ENCODE measurements around the gene FBXL4. TPM values are rescaled to one million over a fixed set of nuclear protein-coding genes. Genes with fewer than 3 reads are reported as not detected.

Gene FBXL4
- total RNA-seq, 3 donors from 2014 or later: 13.2 to 23.8 (median 22.5) TPM

DNA sequence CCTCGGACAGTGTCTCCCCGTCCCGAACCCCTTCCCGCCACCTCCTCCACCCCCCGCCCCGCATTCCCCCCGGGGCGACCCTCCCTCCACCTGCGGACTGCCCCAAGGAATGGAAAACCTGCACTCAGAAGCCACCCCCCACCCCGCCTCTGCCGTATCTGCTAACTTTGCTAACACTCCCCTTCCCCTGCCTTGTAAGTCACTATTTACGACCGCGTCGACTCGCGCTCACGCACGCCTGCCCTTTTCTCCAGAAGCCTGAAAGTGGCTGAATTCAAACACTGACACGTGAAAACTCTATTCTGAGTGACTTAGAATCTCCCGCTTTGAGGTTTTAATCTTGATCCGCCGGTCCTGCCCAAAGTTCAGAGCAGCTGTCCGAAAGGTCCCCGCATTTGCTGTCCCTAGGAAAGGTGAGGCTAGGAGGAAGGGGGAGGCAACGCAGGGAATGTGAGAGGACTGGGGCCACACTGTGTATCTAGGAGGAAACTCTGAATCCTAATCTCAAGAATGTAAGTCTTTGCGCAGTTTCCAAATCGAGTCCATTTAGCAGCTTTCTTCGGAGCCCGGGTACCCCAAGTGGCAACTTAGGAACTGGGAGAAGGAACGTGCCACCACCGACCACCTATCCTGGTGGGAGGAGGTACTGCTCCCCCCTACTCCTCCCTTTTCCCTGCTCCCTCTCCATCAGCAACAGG lies 122.7 kb downstream of the FBXL4 start:
- intact Hi-C loops (cut with DNase I, micrococcal nuclease): no loop called here
- H3K36me3 ChIP-seq (ENCODE audit: low read depth): no peaks in the 10 kb centered on the region
- no peaks in the 10 kb centered on the region for H3K9me3 ChIP-seq

DNA sequence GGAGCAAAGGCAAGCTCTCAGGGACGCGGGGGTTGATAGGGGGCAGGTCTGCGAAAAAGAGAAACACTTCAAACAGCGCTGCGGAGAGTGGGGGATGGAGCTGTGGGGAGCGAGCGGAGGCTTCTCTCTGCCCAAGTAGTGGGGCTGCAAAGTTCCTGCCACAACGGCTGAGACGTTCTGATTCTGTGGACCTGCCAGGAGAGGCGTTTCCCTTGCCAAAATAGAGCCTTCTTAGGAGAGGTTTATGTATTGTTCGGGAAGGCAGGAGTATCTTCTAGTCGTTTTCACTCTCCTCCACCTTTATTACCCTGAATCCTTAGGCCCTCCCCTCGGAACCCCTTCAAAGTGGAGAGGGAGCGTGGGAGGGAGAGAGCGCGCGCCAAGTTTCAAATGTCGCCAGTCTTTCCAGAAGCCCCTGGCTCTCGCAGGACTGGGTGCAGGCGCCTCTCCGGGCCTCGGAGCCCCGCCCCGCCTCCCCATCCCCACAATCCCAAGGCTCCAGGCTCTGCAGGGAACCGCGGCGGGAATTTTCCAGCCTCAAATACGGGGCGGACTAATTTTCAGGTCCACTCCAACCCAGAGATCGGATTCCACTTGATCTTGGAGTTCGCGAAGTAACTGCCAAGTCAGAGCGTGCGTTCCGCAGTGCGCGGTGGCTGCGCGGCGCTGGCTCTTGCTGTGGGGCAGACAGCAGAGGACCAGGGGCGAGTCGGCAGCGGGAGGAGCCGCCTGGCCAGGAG lies 123.4 kb downstream of the FBXL4 start:
- DNase-seq (no peak), ATAC-seq (no peak)

More for the DNA sequence above, 122.7 kb downstream of the FBXL4 start:
- TF ChIP-seq, protein P1, sequence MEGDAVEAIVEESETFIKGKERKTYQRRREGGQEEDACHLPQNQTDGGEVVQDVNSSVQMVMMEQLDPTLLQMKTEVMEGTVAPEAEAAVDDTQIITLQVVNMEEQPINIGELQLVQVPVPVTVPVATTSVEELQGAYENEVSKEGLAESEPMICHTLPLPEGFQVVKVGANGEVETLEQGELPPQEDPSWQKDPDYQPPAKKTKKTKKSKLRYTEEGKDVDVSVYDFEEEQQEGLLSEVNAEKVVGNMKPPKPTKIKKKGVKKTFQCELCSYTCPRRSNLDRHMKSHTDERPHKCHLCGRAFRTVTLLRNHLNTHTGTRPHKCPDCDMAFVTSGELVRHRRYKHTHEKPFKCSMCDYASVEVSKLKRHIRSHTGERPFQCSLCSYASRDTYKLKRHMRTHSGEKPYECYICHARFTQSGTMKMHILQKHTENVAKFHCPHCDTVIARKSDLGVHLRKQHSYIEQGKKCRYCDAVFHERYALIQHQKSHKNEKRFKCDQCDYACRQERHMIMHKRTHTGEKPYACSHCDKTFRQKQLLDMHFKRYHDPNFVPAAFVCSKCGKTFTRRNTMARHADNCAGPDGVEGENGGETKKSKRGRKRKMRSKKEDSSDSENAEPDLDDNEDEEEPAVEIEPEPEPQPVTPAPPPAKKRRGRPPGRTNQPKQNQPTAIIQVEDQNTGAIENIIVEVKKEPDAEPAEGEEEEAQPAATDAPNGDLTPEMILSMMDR (IDR thresholded peaks at IDR 0.05): no peak
- H3K4me3 ChIP-seq: no peak overlapping the region
- DNase-seq (no peak), ATAC-seq (no peak)
- H3K4me1 ChIP-seq (ENCODE audit: low read depth): no peaks in the 10 kb centered on the region

GRCh38 chr6:98823428-98824161 lies 124.2 kb downstream of the FBXL4 start:
- no peaks in the 10 kb centered on the region for H3K4me1 ChIP-seq (ENCODE audit: low read depth)
- TF ChIP-seq, protein P1 (IDR thresholded peaks at IDR 0.05): no peak
- H3K9me3 ChIP-seq: no peaks in the 10 kb centered on the region
- H3K36me3 ChIP-seq (ENCODE audit: low read depth): no peaks in the 10 kb centered on the region
- intact Hi-C loops (cut with DNase I, micrococcal nuclease): no loop called here
- ATAC-seq: no peak
- H3K4me3 ChIP-seq: no peak overlapping the region
- no peak for DNase-seq

More for the DNA sequence above, 123.4 kb downstream of the FBXL4 start:
- Histone ChIP-seq H3K4me3 (no peak overlapping the region), H3K36me3 (ENCODE audit: low read depth) (no peaks in the 10 kb centered on the region), H3K9me3 (no peaks in the 10 kb centered on the region), H3K4me1 (ENCODE audit: low read depth) (no peaks in the 10 kb centered on the region)
- TF ChIP-seq, protein P1 (IDR thresholded peaks at IDR 0.05): no peak
- intact Hi-C loops (cut with DNase I, micrococcal nuclease): no loop called here

GRCh38 chr6:98821756-98822405 lies 125.9 kb downstream of the FBXL4 start:
- no peak for ATAC-seq

More at GRCh38 chr6:98821756-98822405, 125.9 kb downstream of the FBXL4 start:
- no peaks in the 10 kb centered on the region for H3K36me3 ChIP-seq (ENCODE audit: low read depth)
- no peak for DNase-seq
- no peaks in the 10 kb centered on the region for H3K4me1 ChIP-seq (ENCODE audit: low read depth)
- H3K4me3 ChIP-seq: no peak overlapping the region
- no peaks in the 10 kb centered on the region for H3K9me3 ChIP-seq
- TF ChIP-seq, protein P1 (IDR thresholded peaks at IDR 0.05): no peak
- intact Hi-C loops (cut with DNase I, micrococcal nuclease): no loop called here

Other genes with a start within 250 kb of the FBXL4 start
- gene POU3F2, start 113.4 kb downstream of the FBXL4 start, total RNA-seq: not detected